ENCODE measurements around the gene ADGRG6.

ADGRG6 gene

DNA sequence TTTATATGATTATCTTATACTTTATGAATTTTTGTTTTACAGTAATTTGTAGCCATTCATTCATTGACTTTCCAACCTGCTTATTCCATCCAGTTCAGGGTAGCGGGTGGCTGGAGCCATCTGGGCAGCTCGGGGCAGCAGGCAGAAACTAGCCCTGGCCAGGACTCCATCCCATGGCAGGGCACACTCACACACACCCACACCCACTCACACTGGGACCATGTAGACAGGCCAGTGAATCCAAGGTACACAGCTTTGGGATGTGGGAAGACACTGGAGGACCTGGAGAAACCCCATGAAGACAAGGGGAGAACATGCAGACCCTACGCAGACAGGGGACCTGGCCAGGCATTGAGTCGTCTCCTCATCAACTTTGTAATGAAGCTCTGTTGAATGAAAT lies 84.8 kb downstream of the ADGRG6 start:
- Histone ChIP-seq H3K9me3 (ENCODE audit: control insufficient read depth, insufficient read depth, low read length) (no peaks in the 10 kb centered on the region), H3K4me3 (ENCODE audit: low read depth, low read length) (no peak overlapping the region), H3K27me3 (ENCODE audit: control insufficient read depth, insufficient read depth, low read length) (no peaks in the 10 kb centered on the region), H3K9ac (ENCODE audit: low read depth, low read length) (no peak overlapping the region), H3K4me1 (ENCODE audit: control insufficient read depth, insufficient read depth, low read length) (no peaks in the 10 kb centered on the region), H3K36me3 (ENCODE audit: control insufficient read depth, insufficient read depth, low read length) (no peaks in the 10 kb centered on the region)

GRCh38 chr6:142387997-142388815 lies 86.4 kb downstream of the ADGRG6 start:
- Histone ChIP-seq H3K4me3 (ENCODE audit: low read depth, low read length) (no peak overlapping the region), H3K27me3 (ENCODE audit: control insufficient read depth, insufficient read depth, low read length) (no peaks in the 10 kb centered on the region), H3K4me1 (ENCODE audit: control insufficient read depth, insufficient read depth, low read length) (no peaks in the 10 kb centered on the region), H3K36me3 (ENCODE audit: control insufficient read depth, insufficient read depth, low read length) (no peaks in the 10 kb centered on the region), H3K9ac (ENCODE audit: low read depth, low read length) (no peak overlapping the region), H3K9me3 (ENCODE audit: control insufficient read depth, insufficient read depth, low read length) (no peaks in the 10 kb centered on the region)

GRCh38 chr6:142395266-142395665 lies 93.5 kb downstream of the ADGRG6 start:
- peaks cover under 1% of the 10 kb centered on the region for H3K4me1 ChIP-seq (ENCODE audit: control insufficient read depth, insufficient read depth, low read length)

DNA sequence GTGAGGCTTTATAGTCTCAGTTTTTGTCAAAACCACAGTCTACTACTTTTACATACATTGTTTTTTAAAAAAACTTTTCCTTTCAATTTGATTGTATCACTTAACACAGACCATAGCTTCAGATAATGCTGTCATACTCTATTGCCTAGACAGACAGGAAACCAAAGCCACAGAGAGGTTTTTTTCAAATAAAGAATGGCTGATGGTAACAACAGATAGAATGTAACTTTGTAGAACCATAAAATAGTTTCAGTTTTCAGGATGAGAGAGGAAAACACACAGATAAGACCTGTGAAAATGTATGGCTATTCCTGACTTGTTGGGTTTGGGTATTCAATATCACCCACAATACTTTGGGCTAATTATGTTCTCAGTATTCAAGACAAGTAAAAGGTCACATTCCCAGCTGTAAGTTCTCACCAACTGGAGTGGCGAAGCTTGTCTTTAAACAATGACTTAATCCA lies 94.0 kb downstream of the ADGRG6 start:
- Histone ChIP-seq H3K9ac (ENCODE audit: low read depth, low read length) (no peak overlapping the region), H3K4me3 (ENCODE audit: low read depth, low read length) (no peak overlapping the region), H3K9me3 (ENCODE audit: control insufficient read depth, insufficient read depth, low read length) (no peaks in the 10 kb centered on the region), H3K27me3 (ENCODE audit: control insufficient read depth, insufficient read depth, low read length) (no peaks in the 10 kb centered on the region), H3K36me3 (ENCODE audit: control insufficient read depth, insufficient read depth, low read length) (no peaks in the 10 kb centered on the region), H3K4me1 (ENCODE audit: control insufficient read depth, insufficient read depth, low read length) (peaks cover 6% of the 10 kb centered on the region)

More at GRCh38 chr6:142395266-142395665, 93.5 kb downstream of the ADGRG6 start:
- Histone ChIP-seq H3K27me3 (ENCODE audit: control insufficient read depth, insufficient read depth, low read length) (no peaks in the 10 kb centered on the region), H3K36me3 (ENCODE audit: control insufficient read depth, insufficient read depth, low read length) (no peaks in the 10 kb centered on the region), H3K4me3 (ENCODE audit: low read depth, low read length) (no peak overlapping the region), H3K9ac (ENCODE audit: low read depth, low read length) (no peak overlapping the region), H3K9me3 (ENCODE audit: control insufficient read depth, insufficient read depth, low read length) (no peaks in the 10 kb centered on the region)

- H3K27me3 ChIP-seq (ENCODE audit: control insufficient read depth, insufficient read depth, low read length) = no peaks in the 10 kb centered on the region
- no peaks in the 10 kb centered on the region for H3K9me3 ChIP-seq (ENCODE audit: control insufficient read depth, insufficient read depth, low read length)
- H3K4me1 ChIP-seq (ENCODE audit: control insufficient read depth, insufficient read depth, low read length) = peaks cover 7% of the 10 kb centered on the region
- no peak overlapping the region for H3K9ac ChIP-seq (ENCODE audit: low read depth, low read length)
- H3K4me3 ChIP-seq (ENCODE audit: low read depth, low read length) = no peak overlapping the region
- H3K36me3 ChIP-seq (ENCODE audit: control insufficient read depth, insufficient read depth, low read length) = no peaks in the 10 kb centered on the region
Observed at GRCh38 chr6:142398353-142398752, 96.5 kb downstream of the ADGRG6 start.

- no peaks in the 10 kb centered on the region for H3K9me3 ChIP-seq (ENCODE audit: control insufficient read depth, insufficient read depth, low read length)
- H3K27me3 ChIP-seq (ENCODE audit: control insufficient read depth, insufficient read depth, low read length) = no peaks in the 10 kb centered on the region
- peaks cover 7% of the 10 kb centered on the region for H3K4me1 ChIP-seq (ENCODE audit: control insufficient read depth, insufficient read depth, low read length)
- no peaks in the 10 kb centered on the region for H3K36me3 ChIP-seq (ENCODE audit: control insufficient read depth, insufficient read depth, low read length)
- no peak overlapping the region for H3K9ac ChIP-seq (ENCODE audit: low read depth, low read length)
- no peak overlapping the region for H3K4me3 ChIP-seq (ENCODE audit: low read depth, low read length)
Observed at GRCh38 chr6:142399739-142400138, 97.9 kb downstream of the ADGRG6 start.

- Histone ChIP-seq H3K4me3 (ENCODE audit: low read depth, low read length) (no peak overlapping the region), H3K27me3 (ENCODE audit: control insufficient read depth, insufficient read depth, low read length) (no peaks in the 10 kb centered on the region), H3K9ac (ENCODE audit: low read depth, low read length) (no peak overlapping the region), H3K36me3 (ENCODE audit: control insufficient read depth, insufficient read depth, low read length) (no peaks in the 10 kb centered on the region), H3K4me1 (ENCODE audit: control insufficient read depth, insufficient read depth, low read length) (peaks cover 7% of the 10 kb centered on the region), H3K9me3 (ENCODE audit: control insufficient read depth, insufficient read depth, low read length) (no peaks in the 10 kb centered on the region)
Observed at GRCh38 chr6:142400495-142400894, 98.7 kb downstream of the ADGRG6 start.

DNA sequence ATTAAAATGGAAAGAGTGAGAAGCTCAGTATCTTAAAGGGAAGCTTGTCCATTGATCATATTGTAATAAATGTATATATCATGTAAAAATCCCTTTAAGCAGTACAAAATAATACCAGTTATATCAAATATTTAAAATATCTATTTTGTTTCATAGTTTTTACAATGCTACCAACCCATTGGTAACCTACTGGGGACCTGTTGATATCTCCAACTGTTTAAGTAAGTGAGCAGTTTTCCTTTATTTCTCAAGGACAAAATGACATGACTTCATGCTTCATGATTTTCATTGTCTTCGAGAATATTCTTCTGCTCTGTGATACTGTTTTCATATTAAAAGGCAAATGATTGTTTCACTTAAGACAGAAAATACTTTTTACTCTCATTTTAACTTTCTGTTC lies 100.0 kb downstream of the ADGRG6 start:
- Histone ChIP-seq H3K27me3 (ENCODE audit: control insufficient read depth, insufficient read depth, low read length) (no peaks in the 10 kb centered on the region), H3K4me1 (ENCODE audit: control insufficient read depth, insufficient read depth, low read length) (peaks cover 7% of the 10 kb centered on the region), H3K4me3 (ENCODE audit: low read depth, low read length) (no peak overlapping the region), H3K36me3 (ENCODE audit: control insufficient read depth, insufficient read depth, low read length) (no peaks in the 10 kb centered on the region), H3K9me3 (ENCODE audit: control insufficient read depth, insufficient read depth, low read length) (no peaks in the 10 kb centered on the region), H3K9ac (ENCODE audit: low read depth, low read length) (no peak overlapping the region)

DNA sequence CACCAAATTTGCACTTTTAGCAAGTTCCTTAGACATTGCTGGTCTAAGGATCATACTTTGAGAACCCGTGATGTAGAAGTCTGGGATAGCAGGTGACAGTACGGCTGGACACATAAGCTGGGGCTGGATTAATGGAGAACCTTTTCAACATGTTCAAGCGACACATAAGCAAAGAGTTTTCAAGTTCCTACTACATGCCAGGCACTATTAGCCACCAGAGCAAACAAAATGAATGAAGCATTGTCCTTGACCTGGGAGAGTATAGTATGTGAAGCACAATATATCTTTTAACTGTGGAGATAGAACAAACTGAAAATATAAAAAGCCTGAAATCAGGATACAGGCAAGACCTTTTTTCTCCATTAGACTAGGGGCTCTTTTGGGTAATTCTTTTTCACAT lies 102.9 kb downstream of the ADGRG6 start:
- H3K36me3 ChIP-seq (ENCODE audit: control insufficient read depth, insufficient read depth, low read length) = no peaks in the 10 kb centered on the region
- peaks cover 7% of the 10 kb centered on the region for H3K4me1 ChIP-seq (ENCODE audit: control insufficient read depth, insufficient read depth, low read length)
- no peaks in the 10 kb centered on the region for H3K9me3 ChIP-seq (ENCODE audit: control insufficient read depth, insufficient read depth, low read length)

DNA sequence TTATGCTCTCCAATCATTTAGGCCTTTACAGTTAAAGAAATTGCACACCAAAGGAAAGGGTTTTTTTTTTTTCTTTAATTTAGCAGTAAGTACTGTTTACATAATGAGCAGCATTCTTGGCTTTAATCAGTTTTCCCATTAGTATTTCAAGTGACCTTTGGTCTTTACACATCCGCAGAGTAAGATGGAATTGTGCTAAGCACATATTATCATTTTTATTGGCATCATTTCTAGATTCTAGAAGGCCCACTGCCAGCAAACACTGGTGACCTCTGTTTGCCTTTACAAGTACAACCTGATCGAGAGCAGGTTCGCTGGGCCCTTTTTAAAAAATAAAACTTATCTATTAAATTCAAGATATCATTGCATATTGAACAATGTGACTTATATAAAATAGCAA lies 104.3 kb downstream of the ADGRG6 start:
- Histone ChIP-seq H3K9me3 (ENCODE audit: control insufficient read depth, insufficient read depth, low read length) (no peaks in the 10 kb centered on the region), H3K4me1 (ENCODE audit: control insufficient read depth, insufficient read depth, low read length) (no peaks in the 10 kb centered on the region), H3K4me3 (ENCODE audit: low read depth, low read length) (no peak overlapping the region), H3K9ac (ENCODE audit: low read depth, low read length) (no peak overlapping the region), H3K36me3 (ENCODE audit: control insufficient read depth, insufficient read depth, low read length) (no peaks in the 10 kb centered on the region), H3K27me3 (ENCODE audit: control insufficient read depth, insufficient read depth, low read length) (no peaks in the 10 kb centered on the region)

More for the DNA sequence above, 102.9 kb downstream of the ADGRG6 start:
- Histone ChIP-seq H3K9ac (ENCODE audit: low read depth, low read length) (no peak overlapping the region), H3K27me3 (ENCODE audit: control insufficient read depth, insufficient read depth, low read length) (no peaks in the 10 kb centered on the region), H3K4me3 (ENCODE audit: low read depth, low read length) (no peak overlapping the region)

DNA sequence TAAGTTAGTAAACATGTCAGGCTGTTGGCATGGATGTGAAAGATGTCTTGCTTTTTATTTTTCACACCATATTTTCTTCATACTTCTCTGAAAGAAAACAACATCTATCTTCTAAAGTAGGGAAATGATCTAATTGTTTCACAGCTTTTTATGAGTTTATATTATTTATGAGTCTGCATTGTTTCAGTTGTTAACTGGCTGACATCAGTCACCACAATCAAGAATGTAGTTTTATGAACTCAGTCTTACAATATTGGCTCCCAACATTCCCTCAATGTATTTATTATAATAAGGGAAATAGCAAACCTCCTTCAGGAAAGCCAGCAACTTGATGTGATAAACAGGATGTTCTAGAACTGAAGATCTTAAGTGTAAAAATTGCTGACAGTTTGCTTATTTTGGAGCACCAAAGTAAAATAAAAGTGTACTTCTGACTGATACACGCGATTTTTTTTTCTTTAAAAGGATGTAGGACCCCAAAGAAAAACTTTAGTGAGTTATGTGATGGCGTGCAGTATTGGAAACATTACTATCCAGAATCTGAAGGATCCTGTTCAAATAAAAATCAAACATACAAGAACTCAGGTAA lies 106.0 kb downstream of the ADGRG6 start:
- no peaks in the 10 kb centered on the region for H3K27me3 ChIP-seq (ENCODE audit: control insufficient read depth, insufficient read depth, low read length)
- no peak overlapping the region for H3K9ac ChIP-seq (ENCODE audit: low read depth, low read length)
- H3K4me1 ChIP-seq (ENCODE audit: control insufficient read depth, insufficient read depth, low read length) = no peaks in the 10 kb centered on the region
- H3K4me3 ChIP-seq (ENCODE audit: low read depth, low read length) = no peak overlapping the region
- H3K36me3 ChIP-seq (ENCODE audit: control insufficient read depth, insufficient read depth, low read length) = no peaks in the 10 kb centered on the region
- H3K9me3 ChIP-seq (ENCODE audit: control insufficient read depth, insufficient read depth, low read length) = no peaks in the 10 kb centered on the region

DNA sequence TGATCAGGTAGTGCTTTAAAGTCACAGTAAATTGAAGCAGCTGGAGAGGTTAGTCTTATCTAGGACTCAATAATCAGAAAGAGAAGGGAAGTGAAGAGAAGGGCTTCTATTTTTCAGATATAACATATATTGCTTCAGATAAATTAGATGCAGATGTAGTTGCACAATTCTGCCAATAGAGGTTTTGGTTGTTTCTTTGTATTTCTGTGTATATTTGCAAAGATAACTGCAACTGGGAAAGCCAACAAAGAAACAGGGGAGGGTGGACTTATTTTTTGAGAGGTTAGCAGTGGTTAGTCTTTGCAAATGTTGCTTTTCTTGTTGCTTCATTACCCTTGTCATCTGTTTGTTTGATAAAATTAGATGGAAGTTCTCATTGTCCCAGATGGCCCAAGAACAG lies 106.6 kb downstream of the ADGRG6 start:
- Histone ChIP-seq H3K36me3 (ENCODE audit: control insufficient read depth, insufficient read depth, low read length) (no peaks in the 10 kb centered on the region), H3K9ac (ENCODE audit: low read depth, low read length) (no peak overlapping the region), H3K9me3 (ENCODE audit: control insufficient read depth, insufficient read depth, low read length) (no peaks in the 10 kb centered on the region), H3K4me3 (ENCODE audit: low read depth, low read length) (no peak overlapping the region), H3K27me3 (ENCODE audit: control insufficient read depth, insufficient read depth, low read length) (no peaks in the 10 kb centered on the region), H3K4me1 (ENCODE audit: control insufficient read depth, insufficient read depth, low read length) (no peaks in the 10 kb centered on the region)

Data from iPS-15b (cell line).